Fibroblast of villous mesenchyme (primary cell): ENCODE measurements around the gene TXNRD1. TPM values are rescaled to one million over a fixed set of nuclear protein-coding genes. Genes with fewer than 3 reads are reported as not detected.
A peak's percentile ranks its signal among the peaks of the same experiment; 100 is the strongest.

ENCODE experiments used
- DNase-seq: peaks from one replicate; pipeline ENCODE4 v3.0.0-alpha.2; 2010; ENCODE audit warnings: low read depth
- H3K4me3 ChIP-seq: 2 replicates; pipeline ENCODE4 v1.5.1; 2011; ENCODE audit warnings: low read depth, mild to moderate bottlenecking, low read length
- CTCF ChIP-seq: IDR thresholded peaks from 2 replicates; pipeline ENCODE4 v1.5.1; 2012; ENCODE audit warnings: low read depth, mild to moderate bottlenecking, low read length; ENCODE audit not compliant: insufficient read depth
- total RNA-seq: library from RNA; depleted of rRNA; stranded (reverse); fragments of >200 nt; gene quantifications from 2 replicates; pipeline ENCODE4 v1.2.3, GENCODE V29; 2012

The TXNRD1 gene
- total RNA-seq, result 352 and 747 TPM in 2 replicates

- TF ChIP-seq CTCF, result peak; percentile 88
- peak; percentile 87 for DNase-seq
- peak within 1 kb of the TSS; percentile 63 for H3K4me3 ChIP-seq
These were observed at the start of gene TXNRD1 for GRCh38 chr12:104215638-104216297. Gene TXNRD1, plus strand, starts transcription at chr12:104215779. Its CDS starts 24 bp downstream, at chr12:104215803.

- no peak for TF ChIP-seq CTCF
- no peak for DNase-seq
- no peak overlapping the region for H3K4me3 ChIP-seq
These were observed 49.8 kb upstream of the TXNRD1 start for GRCh38 chr12:104165801-104166200.

GRCh38 chr12:104166465-104166864 is 49.1 kb upstream of the TXNRD1 start:
- no peak overlapping the region for H3K4me3 ChIP-seq
- DNase-seq, result peak; percentile 43
- no peak for TF ChIP-seq CTCF

- H3K4me3 ChIP-seq, result no peak overlapping the region
- TF ChIP-seq CTCF, result no peak
- DNase-seq, result no peak
These were observed 47.8 kb upstream of the TXNRD1 start for GRCh38 chr12:104167519-104168458.

GRCh38 chr12:104168596-104168995 is 47.0 kb upstream of the TXNRD1 start:
- no peak overlapping the region for H3K4me3 ChIP-seq
- DNase-seq, result no peak
- no peak for TF ChIP-seq CTCF

GRCh38 chr12:104171785-104172569 is 43.6 kb upstream of the TXNRD1 start:
- no peak for DNase-seq
- TF ChIP-seq CTCF, result no peak
- no peak overlapping the region for H3K4me3 ChIP-seq
